HG03139 (cell line): Measurements from ENCODE around the gene GNMT.

Source experiments
- ATAC-seq: cut with Tn5 transposase; IDR thresholded peaks from one replicate; pipeline ENCODE4 v1.9.1; 2021; ENCODE audit not compliant: unreplicated experiment

GNMT gene

GRCh38 chr6:43011207-43011606, 50.7 kb downstream of the GNMT start:
- no peak for ATAC-seq

- no peak for ATAC-seq
Measured at GRCh38 chr6:43012364-43012763, 51.8 kb downstream of the GNMT start.

DNA sequence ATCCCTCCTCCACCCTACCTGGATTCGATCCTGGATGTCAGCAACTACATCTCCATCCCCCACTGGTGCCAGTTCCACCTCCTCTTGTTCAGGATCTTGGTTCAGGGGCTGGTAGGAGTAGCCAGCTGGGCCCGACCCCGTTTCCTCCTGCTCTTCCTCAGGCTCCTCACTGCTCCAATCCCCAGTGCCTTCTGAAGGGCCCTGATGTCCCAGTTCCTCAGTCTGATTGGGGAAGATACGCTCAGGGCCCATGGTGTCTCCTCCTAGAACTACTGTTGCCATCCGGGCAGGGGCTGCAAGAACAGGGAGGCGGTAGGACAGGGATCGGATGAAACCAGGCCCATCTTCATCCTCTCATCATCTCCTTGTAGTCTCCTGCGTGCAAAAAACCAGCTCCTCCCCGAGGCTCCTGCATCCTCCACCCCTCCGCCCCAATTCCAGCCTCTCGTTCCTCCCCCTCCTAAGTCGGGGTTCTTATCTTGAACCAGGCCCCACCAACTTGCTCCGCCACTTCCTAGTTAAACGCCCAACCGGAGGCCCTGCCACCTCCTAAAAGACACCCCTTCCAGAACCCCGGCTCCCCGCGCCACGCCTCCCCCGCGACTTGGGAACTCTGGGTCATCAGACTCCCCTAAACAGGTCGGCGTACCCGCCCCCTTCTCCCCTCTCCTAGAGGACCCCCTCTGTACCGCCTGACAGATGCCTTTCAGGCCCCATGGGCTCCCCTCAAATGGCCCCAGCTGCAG, 52.7 kb downstream of the GNMT start:
- ATAC-seq: peak; percentile 5
